Ascending aorta (tissue), 2 donors: ENCODE measurements around the gene CFAP410. TPM values are rescaled to one million over a fixed set of nuclear protein-coding genes. Genes with fewer than 3 reads are reported as not detected.

Source experiments
- DNase-seq, 2 donors: peaks; one replicate each; pipeline ENCODE4 v3.0.0-alpha.2; 2019; ENCODE audit warnings: low spot score in 2 of 2
- H3K27ac ChIP-seq, 2 donors: fragments of 200-600 bp; sonication (generic); one replicate each; pipeline ENCODE4 v1.5.1; 2016 to 2017; ENCODE audit warnings: mild to moderate bottlenecking in 1 of 2
- H3K27me3 ChIP-seq: fragments of 200-600 bp; sonication (generic); one replicate; pipeline ENCODE4 v1.5.1; 2017
- H3K36me3 ChIP-seq, 2 donors: fragments of 200-600 bp; sonication (generic); one replicate each; pipeline ENCODE4 v1.5.1; 2016
- H3K4me1 ChIP-seq, 2 donors: fragments of 200-600 bp; sonication (generic); one replicate each; pipeline ENCODE4 v1.5.1; 2016 to 2017; ENCODE audit warnings: mild to moderate bottlenecking in 1 of 2
- H3K4me3 ChIP-seq, 2 donors: fragments of 200-600 bp; sonication (generic); one replicate each; pipeline ENCODE4 v1.5.1; 2016 to 2017; ENCODE audit warnings: mild to moderate bottlenecking in 1 of 2
- H3K9me3 ChIP-seq, 2 donors: fragments of 200-600 bp; sonication (generic); one replicate each; pipeline ENCODE4 v1.5.1; 2016
- CTCF ChIP-seq, 3 experiments: fragments of 200-600 bp in 2 of 3; fragments of 450-650 bp in 1 of 3; sonication (generic) in 2 of 3; IDR thresholded peaks; one replicate each; pipeline ENCODE4 v1.5.1; 2016 to 2019; ENCODE audit warnings: antibody characterized with exemption in 3 of 3, mild to moderate bottlenecking in 1 of 3, moderate library complexity in 1 of 3
- intact Hi-C: fragments of 100-400 bp; cut with DNase I; formaldehyde crosslinking; loops from one replicate; pipeline ENCODE4 v1.15.1; 2023
- total RNA-seq: library from RNA; depleted of rRNA; stranded (reverse); fragments of >200 nt; gene quantifications from one replicate; pipeline ENCODE4 v1.1.0, GENCODE V29; 2016

The CFAP410 gene
- total RNA-seq, 1 donor from 2014 or later: 68.5 TPM

- H3K36me3 ChIP-seq: no peaks in the 10 kb centered on the region
- TF ChIP-seq CTCF (IDR thresholded peaks at IDR 0.05): no peak
- intact Hi-C loops: no loop called here
- H3K4me3 ChIP-seq: no peak overlapping the region
- no peaks in the 10 kb centered on the region for H3K27me3 ChIP-seq
- peaks cover 0 to 10% of the 10 kb centered on the region in 2 donors for H3K4me1 ChIP-seq
- no peak overlapping the region for H3K27ac ChIP-seq
- H3K9me3 ChIP-seq: no peaks in the 10 kb centered on the region
- DNase-seq: no peak
Measured at GRCh38 chr21:44293551-44294231, 45.5 kb downstream of the CFAP410 start.

- H3K4me3 ChIP-seq: no peak overlapping the region
- H3K36me3 ChIP-seq: no peaks in the 10 kb centered on the region
- peaks cover 0 to 8% of the 10 kb centered on the region in 2 donors for H3K4me1 ChIP-seq
- H3K27me3 ChIP-seq: no peaks in the 10 kb centered on the region
- no peak for DNase-seq
- no peak for TF ChIP-seq CTCF (IDR thresholded peaks at IDR 0.05)
- H3K27ac ChIP-seq: no peak overlapping the region
- intact Hi-C loops: no loop called here
- no peaks in the 10 kb centered on the region for H3K9me3 ChIP-seq
Measured at GRCh38 chr21:44292812-44293195, 46.4 kb downstream of the CFAP410 start.

DNA sequence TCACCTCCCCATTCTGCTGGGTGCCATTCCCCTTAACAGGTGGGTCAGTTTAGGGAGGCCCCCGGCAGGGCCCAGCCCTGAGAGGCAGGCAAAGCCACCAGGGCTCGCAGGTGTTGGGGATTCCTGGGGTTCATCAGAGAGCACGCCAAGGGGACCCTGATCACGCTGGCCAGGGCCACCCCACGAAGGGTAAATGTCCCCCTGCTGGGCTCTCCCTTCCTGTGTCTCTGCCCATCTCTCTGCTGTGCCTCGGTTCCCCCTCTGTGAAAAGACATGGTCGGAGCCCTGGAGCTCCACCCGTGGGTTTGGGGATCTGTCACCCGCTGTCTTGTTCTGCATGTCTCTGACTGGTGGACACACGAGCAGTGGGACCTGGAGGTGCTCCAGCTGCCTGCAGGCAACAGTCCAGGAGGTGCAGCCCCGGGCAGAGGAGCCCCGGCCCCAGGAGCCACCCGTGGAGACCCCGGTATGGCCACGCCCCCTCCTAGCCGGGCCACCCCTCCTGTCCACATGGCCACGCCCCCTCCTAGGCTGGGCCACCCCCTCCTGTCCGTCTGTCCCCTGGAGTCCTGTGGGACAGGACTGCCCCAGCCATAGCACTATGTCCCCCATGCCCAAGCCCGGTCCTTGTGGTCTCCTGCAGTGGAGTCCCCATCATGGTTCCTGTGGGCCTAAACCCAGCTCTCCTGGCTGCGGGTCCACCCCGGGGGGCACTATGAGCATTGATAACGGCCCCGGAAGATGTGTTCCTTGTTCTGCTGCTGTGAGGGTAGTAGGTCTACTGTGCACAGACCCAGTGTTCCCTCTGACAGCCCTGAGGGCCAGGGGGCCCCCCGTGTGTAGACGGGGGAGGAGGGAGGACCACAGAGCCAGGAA lies 47.0 kb downstream of the CFAP410 start:
- H3K36me3 ChIP-seq: no peaks in the 10 kb centered on the region
- intact Hi-C loops: no loop called here
- no peak overlapping the region for H3K4me3 ChIP-seq
- no peak for DNase-seq
- H3K9me3 ChIP-seq: no peaks in the 10 kb centered on the region
- H3K4me1 ChIP-seq: peaks cover 0 to 6% of the 10 kb centered on the region in 2 donors
- no peak overlapping the region for H3K27ac ChIP-seq
- TF ChIP-seq CTCF (IDR thresholded peaks at IDR 0.05): no peak
- H3K27me3 ChIP-seq: no peaks in the 10 kb centered on the region

DNA sequence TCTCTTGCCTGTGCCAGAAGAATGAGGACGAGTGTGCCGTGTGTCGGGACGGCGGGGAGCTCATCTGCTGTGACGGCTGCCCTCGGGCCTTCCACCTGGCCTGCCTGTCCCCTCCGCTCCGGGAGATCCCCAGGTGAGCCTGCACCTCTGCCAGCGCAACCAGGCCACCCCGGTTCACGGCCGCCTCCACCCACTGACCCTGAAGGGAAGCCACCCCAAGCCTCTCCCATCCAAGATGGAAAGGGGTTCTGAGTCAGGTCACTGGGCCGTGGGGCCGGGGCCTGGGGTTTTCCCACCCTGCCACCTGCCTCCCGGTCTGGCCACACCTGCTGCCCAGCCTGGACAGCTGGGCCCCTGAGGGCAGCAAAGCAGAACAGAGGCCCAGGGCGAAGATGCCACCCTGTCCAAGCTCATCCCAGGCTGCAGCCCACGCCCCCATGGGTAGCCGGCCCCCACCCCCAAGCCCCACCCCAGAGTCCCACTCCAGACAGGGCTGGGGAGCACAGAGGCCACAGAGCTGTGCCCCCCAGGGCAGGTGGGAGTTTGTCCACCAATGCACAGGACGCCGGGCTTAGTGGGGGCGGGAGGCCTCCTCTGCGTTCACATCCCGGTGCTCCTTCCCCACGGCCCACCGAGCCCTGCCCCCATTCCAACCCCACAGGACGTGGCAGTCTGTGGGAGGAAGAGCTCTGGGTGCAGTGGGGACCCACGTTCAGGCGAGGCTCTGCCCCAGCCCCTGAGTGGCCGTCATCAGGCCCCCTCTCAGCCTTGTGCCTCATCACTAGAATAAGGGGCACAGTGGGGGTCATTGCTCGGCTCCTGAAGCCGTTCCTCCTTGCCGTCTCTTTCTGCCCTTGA lies 47.9 kb downstream of the CFAP410 start:
- no peak overlapping the region for H3K27ac ChIP-seq
- H3K4me3 ChIP-seq: no peak overlapping the region
- H3K36me3 ChIP-seq: no peaks in the 10 kb centered on the region
- no peak for TF ChIP-seq CTCF (IDR thresholded peaks at IDR 0.05)
- no peaks in the 10 kb centered on the region for H3K9me3 ChIP-seq
- intact Hi-C loops: no loop called here
- H3K27me3 ChIP-seq: no peaks in the 10 kb centered on the region
- H3K4me1 ChIP-seq: peaks cover 0 to 6% of the 10 kb centered on the region in 2 donors
- DNase-seq: no peak

DNA sequence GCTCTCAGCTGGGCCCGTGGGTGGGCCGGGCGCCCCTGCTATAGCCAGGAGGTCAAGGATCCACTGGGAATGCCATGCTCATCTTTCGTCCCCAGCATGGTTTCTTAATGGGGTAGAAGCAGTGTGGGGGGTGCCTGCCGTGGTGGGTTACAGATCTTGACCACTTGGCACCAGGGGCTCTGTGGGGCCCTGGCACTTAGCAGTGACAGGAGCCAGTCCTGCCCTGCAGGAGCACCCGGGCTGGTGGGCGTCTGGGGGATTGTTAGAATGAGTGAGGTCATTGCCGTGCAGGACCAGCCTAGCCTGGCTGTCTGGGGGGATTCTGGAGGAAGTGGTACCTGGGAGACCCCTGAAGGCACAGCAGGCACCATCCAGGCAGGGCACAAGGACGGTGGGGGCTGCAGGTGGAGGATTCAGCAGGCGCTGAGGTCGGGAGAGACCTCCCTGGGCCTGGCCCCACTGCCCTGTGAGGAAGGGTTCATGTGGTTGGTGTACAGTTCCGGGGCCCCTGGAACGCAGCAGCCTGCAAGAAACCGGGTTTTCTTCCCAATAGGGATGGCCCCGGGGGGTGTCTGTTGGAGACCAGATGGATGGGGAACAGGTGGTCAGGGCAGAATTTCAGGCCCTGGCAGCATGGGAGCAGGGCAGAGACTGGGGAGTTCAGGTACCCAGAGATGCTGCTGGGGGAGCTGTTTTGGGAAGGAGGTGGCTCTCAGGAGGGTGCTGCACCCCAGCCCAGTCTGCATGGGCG lies 48.7 kb downstream of the CFAP410 start:
- DNase-seq: no peak
- TF ChIP-seq CTCF (IDR thresholded peaks at IDR 0.05): no peak
- Histone ChIP-seq H3K4me3 (no peak overlapping the region), H3K4me1 (peaks cover 0 to 6% of the 10 kb centered on the region in 2 donors), H3K9me3 (no peaks in the 10 kb centered on the region), H3K27ac (no peak overlapping the region), H3K36me3 (no peaks in the 10 kb centered on the region), H3K27me3 (no peaks in the 10 kb centered on the region)
- intact Hi-C loops: no loop called here
